ENCODE data around the gene ZNF813.
A peak's percentile ranks its signal among the peaks of the same experiment; 100 is the strongest.
"Not testable (repeated sequence)": the region's sequence is repeated elsewhere in the genome, so short reads cannot be mapped to it uniquely, and the experiment has no call there.

Gene ZNF813

GRCh38 chr19:53511357-53511756, 43.8 kb downstream of the ZNF813 start:
- no peak overlapping the region for H3K27ac ChIP-seq (ENCODE audit: low read depth, low read length)
- H3K4me3 ChIP-seq (ENCODE audit: insufficient read depth, low read length, poor library complexity, severe bottlenecking), result no peak overlapping the region
- no peaks in the 10 kb centered on the region for H3K9me3 ChIP-seq (ENCODE audit: insufficient read depth, low read length)
- no peak for TF ChIP-seq EZH2phosphoT487 (conservative IDR thresholded peaks at IDR 0.05; ENCODE audit: low read length)
- TF ChIP-seq, protein P1, sequence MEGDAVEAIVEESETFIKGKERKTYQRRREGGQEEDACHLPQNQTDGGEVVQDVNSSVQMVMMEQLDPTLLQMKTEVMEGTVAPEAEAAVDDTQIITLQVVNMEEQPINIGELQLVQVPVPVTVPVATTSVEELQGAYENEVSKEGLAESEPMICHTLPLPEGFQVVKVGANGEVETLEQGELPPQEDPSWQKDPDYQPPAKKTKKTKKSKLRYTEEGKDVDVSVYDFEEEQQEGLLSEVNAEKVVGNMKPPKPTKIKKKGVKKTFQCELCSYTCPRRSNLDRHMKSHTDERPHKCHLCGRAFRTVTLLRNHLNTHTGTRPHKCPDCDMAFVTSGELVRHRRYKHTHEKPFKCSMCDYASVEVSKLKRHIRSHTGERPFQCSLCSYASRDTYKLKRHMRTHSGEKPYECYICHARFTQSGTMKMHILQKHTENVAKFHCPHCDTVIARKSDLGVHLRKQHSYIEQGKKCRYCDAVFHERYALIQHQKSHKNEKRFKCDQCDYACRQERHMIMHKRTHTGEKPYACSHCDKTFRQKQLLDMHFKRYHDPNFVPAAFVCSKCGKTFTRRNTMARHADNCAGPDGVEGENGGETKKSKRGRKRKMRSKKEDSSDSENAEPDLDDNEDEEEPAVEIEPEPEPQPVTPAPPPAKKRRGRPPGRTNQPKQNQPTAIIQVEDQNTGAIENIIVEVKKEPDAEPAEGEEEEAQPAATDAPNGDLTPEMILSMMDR (IDR thresholded peaks at IDR 0.05; ENCODE audit: insufficient read depth, low read length, poor library complexity, severe bottlenecking), result no peak
- H3F3A ChIP-seq (ENCODE audit: insufficient read depth), result no peaks in the 10 kb centered on the region
- no peaks in the 10 kb centered on the region for H3K79me2 ChIP-seq (ENCODE audit: insufficient read depth, low read length)
- no peaks in the 10 kb centered on the region; the same call in 1 of the 2 replicates for H3K27me3 ChIP-seq (ENCODE audit: low read length)
- no peak overlapping the region for H3K4me2 ChIP-seq (ENCODE audit: low read depth, low read length, poor library complexity, severe bottlenecking)
- H3K9ac ChIP-seq (ENCODE audit: low read length), result no peak overlapping the region
- no peaks in the 10 kb centered on the region for H3K36me3 ChIP-seq (ENCODE audit: low read length)
- H2AFZ ChIP-seq (ENCODE audit: low read depth, low read length, severe bottlenecking), result no peak overlapping the region
- no peaks in the 10 kb centered on the region for H3K9me2 ChIP-seq (replicated peaks; ENCODE audit: insufficient read depth, low read length)
- H4K20me1 ChIP-seq (ENCODE audit: low read depth, low read length), result no peaks in the 10 kb centered on the region

- H3K27me3 ChIP-seq (ENCODE audit: low read length), result no peaks in the 10 kb centered on the region; the same call in 1 of the 2 replicates
- H3K27ac ChIP-seq (ENCODE audit: low read depth, low read length), result no peak overlapping the region
- H3K9me3 ChIP-seq (ENCODE audit: insufficient read depth, low read length), result no peaks in the 10 kb centered on the region
- H3K4me3 ChIP-seq (ENCODE audit: insufficient read depth, low read length, poor library complexity, severe bottlenecking), result no peak overlapping the region
- no peaks in the 10 kb centered on the region for H3F3A ChIP-seq (ENCODE audit: insufficient read depth)
- no peak for TF ChIP-seq EZH2phosphoT487 (conservative IDR thresholded peaks at IDR 0.05; ENCODE audit: low read length)
- TF ChIP-seq, protein P1 (IDR thresholded peaks at IDR 0.05; ENCODE audit: insufficient read depth, low read length, poor library complexity, severe bottlenecking), result peak; percentile 61
- no peak overlapping the region for H2AFZ ChIP-seq (ENCODE audit: low read depth, low read length, severe bottlenecking)
- no peak overlapping the region for H3K4me2 ChIP-seq (ENCODE audit: low read depth, low read length, poor library complexity, severe bottlenecking)
- no peaks in the 10 kb centered on the region for H4K20me1 ChIP-seq (ENCODE audit: low read depth, low read length)
- H3K9me2 ChIP-seq (replicated peaks; ENCODE audit: insufficient read depth, low read length), result no peaks in the 10 kb centered on the region
- no peaks in the 10 kb centered on the region for H3K36me3 ChIP-seq (ENCODE audit: low read length)
- no peak overlapping the region for H3K9ac ChIP-seq (ENCODE audit: low read length)
- H3K79me2 ChIP-seq (ENCODE audit: insufficient read depth, low read length), result no peaks in the 10 kb centered on the region
These were observed 44.4 kb downstream of the ZNF813 start for GRCh38 chr19:53511933-53512374.

DNA sequence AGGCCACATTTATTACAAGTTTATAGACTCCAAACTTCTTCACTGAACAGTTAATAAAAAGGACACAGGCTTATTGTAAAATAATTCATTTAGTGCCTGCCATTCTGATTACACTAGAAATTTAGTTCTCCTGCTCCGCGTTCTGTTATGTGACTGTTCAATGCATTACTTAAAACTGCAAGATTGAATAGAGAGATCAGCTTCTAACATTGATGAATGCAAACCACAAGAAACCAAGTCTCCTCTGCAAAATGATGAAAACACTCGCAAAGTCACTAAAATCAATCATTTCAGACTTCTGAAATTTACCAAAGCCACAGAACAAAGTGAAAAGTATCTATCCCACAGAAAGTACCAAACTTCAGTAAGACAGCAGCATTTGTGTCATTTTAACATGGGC, 47.5 kb downstream of the ZNF813 start:
- H3K9ac ChIP-seq (ENCODE audit: low read length); H3K9me2 ChIP-seq (replicated peaks; ENCODE audit: insufficient read depth, low read length); H3K4me3 ChIP-seq (ENCODE audit: insufficient read depth, low read length, poor library complexity, severe bottlenecking); H3K79me2 ChIP-seq (ENCODE audit: insufficient read depth, low read length); H2AFZ ChIP-seq (ENCODE audit: low read depth, low read length, severe bottlenecking); H3F3A ChIP-seq (ENCODE audit: insufficient read depth); H3K27me3 ChIP-seq (ENCODE audit: low read length); H4K20me1 ChIP-seq (ENCODE audit: low read depth, low read length); H3K9me3 ChIP-seq (ENCODE audit: insufficient read depth, low read length); H3K36me3 ChIP-seq (ENCODE audit: low read length); H3K4me2 ChIP-seq (ENCODE audit: low read depth, low read length, poor library complexity, severe bottlenecking); H3K27ac ChIP-seq (ENCODE audit: low read depth, low read length): not testable (repeated sequence)

DNA sequence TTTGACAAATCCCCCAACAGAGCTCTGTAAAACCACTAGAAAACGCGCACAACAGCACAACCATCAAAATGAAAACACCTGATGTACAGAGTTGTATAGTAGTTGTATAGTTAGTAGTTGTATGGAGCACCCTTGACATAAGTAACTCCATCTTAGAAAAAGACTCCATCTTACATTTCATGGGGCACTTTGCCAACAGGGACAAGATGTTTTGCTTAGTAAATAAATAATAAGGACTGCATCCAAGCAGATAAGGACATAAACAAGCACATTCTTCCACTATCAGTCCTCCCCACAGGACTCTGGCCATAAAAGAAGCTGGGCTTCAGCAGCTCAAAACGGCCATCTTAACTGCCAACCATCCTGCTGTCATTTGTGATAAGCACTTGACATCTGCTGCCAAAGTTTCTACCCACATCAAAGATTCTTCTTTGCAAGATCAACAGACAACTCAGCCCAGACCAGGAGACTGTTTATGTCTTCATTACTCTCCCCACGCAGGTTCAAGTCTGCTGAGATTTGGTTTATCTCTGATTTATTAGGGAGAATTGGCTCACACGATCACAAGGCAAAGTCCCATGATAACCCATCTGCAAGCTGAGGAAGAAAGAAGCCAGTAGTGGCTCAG, 49.7 kb downstream of the ZNF813 start:
- H3K9me3 ChIP-seq (ENCODE audit: insufficient read depth, low read length), result no peaks in the 10 kb centered on the region
- no peaks in the 10 kb centered on the region for H3K9me2 ChIP-seq (replicated peaks; ENCODE audit: insufficient read depth, low read length)
- H3K4me2 ChIP-seq (ENCODE audit: low read depth, low read length, poor library complexity, severe bottlenecking), result no peak overlapping the region
- no peak overlapping the region for H3K4me3 ChIP-seq (ENCODE audit: insufficient read depth, low read length, poor library complexity, severe bottlenecking)
- no peaks in the 10 kb centered on the region for H3K36me3 ChIP-seq (ENCODE audit: low read length)
- no peaks in the 10 kb centered on the region for H3F3A ChIP-seq (ENCODE audit: insufficient read depth)
- no peak overlapping the region for H2AFZ ChIP-seq (ENCODE audit: low read depth, low read length, severe bottlenecking)
- H3K79me2 ChIP-seq (ENCODE audit: insufficient read depth, low read length), result no peaks in the 10 kb centered on the region; the same call in 1 of the 2 replicates
- no peak for TF ChIP-seq EZH2phosphoT487 (conservative IDR thresholded peaks at IDR 0.05; ENCODE audit: low read length)
- TF ChIP-seq, protein P1 (IDR thresholded peaks at IDR 0.05; ENCODE audit: insufficient read depth, low read length, poor library complexity, severe bottlenecking), result no peak
- no peaks in the 10 kb centered on the region for H4K20me1 ChIP-seq (ENCODE audit: low read depth, low read length)
- no peaks in the 10 kb centered on the region for H3K27me3 ChIP-seq (ENCODE audit: low read length)
- no peak overlapping the region for H3K9ac ChIP-seq (ENCODE audit: low read length)
- H3K27ac ChIP-seq (ENCODE audit: low read depth, low read length), result no peak overlapping the region
